NK-92 (cell line): ENCODE data around the gene CYP8B1.

Experiments used
- DNase-seq: peaks from one replicate; lab custom pipeline; 2025; ENCODE audit not compliant: unreplicated experiment; lab: John Stamatoyannopoulos, UW

Gene CYP8B1

DNA sequence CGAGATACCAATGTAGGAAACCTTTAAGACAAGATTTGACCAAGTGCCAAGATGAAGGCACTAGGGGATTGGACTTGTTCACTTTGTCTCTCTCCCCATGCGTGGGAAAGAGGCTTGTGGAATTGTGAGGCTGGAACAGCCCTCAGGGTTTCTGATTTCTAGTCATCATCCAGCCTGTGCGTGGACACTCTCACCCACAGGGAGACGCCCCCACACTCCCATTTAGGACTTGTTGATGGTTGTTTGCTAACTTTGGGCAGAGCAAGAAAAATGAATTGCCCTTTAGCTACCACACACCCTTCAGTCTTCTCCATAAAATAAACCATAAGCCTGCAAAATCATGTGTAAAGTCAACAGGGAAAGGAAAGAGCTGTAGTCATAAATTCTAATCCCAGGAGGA lies 48.0 kb downstream of the CYP8B1 start:
- no peak for DNase-seq

DNA sequence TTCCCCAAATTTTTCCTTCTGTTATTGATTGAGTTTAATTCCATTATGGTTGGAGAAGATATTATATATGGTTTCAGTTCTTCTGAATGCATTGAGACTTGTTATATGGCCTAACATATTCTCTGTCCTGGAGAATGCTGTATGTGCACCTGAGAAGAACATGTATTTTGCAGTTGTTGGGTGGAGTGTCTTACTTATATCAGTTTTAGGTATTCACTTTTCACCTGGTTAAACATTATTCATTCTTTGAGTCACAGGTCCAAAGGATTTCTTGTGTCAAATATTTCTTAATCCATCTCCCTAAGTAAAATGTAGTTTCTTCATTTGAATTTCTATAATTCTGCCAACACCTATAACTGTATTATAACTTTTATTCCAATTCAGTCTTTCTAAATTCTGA lies 48.7 kb downstream of the CYP8B1 start:
- DNase-seq = no peak

DNA sequence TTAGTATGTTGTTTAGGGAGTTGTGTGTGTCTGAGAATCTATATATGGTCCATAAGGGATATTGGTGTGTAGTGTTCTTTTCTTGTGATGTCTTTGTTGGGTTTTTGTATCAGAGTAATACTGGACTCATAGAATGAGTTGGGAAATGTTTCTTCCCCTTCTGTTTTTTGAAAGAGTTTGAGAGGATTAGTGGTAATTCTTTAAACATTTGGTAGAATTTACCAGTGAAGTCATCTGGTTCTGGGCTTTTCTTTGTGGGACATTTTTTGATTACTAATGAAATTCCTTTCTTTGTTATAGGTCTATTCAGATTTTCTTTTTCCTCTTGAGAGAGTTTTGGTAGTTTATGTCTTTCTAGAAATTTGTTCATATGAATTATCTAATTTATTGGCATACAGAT lies 49.5 kb downstream of the CYP8B1 start:
- DNase-seq = no peak

DNA sequence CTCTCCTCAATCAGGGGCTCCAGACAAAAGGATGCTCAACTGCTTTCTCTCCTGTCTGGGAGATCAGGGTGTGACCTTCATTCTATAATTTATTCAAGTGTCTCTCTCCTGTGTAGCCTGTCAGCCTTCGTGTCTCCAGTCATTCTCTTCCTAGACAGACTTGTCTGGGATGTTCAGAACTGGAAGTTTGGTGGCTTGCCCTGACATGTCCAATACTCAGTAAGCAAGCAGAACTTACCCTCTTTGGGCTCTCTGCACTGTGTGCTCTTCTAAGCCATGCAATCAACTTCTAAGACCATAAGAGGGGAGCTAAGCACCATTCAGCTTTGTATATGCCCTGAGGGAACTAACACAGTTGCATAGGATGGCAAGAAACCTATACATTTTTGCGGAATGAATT lies 52.3 kb downstream of the CYP8B1 start:
- DNase-seq = no peak

DNA sequence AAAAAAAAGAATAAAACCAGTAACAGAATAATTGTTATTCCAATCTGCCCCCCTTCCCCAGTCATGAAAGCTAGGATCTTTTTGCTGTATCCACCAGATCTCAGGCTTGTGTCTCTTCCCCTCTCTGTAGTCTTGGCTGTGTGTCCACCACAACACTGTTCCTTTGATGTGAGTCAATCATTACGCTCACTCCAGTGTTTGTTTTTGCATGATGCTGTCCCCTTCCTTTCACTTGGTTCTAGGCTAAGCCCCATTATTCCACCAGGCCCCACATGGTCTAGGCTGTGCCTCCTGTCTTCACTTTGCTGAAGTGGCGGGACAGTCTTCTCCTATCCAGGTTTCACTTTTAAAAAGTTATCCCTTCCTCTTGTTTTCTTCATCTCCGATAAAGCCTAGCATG lies 52.9 kb downstream of the CYP8B1 start:
- DNase-seq = no peak
